ENCODE measurements around the gene P3R3URF.

DNA sequence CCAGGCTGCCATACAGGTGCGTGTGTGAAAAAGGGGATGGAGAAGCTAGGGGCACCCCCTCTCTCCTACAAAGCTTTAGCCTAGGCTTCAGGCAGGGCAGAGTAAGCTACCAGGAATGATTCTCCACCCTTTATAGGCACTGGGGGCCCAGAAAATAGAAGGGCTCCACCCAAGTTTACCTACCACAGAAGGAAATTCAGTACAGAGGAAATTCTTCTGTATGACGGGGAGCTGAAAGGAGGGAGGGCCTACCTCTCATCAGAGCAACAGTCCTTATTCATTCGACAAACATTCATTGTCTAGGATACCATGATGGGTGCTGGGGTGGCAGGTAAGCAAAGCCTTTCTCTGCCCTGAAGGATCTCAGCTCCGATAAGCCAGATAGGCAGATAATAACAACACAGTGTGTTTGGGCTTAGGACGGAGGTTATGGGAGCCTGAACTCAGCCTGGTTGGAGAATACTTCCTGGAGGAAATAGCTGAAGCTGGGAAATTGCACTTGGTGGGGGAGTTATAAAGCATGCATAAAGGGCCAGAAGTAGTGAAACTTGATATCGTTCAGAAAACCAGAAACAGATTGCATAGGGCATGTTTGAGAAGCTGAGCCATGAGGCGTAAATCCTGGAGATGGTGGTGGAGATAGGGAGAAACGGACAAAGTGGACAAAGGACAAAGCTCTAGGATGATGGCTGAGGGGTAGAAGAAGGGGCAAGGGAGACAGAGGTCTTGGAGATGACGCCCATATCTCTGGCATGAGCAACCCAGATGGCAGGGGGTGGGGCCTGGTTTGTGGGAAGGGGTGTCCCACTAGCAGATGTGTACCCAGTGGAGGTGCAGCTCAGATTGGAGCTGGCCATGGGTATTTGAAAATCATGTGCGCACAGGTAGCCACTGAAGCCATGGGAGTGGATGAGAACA lies 5.3 kb upstream of the P3R3URF start:
- no peak for TF ChIP-seq EZH2 (IDR thresholded peaks at IDR 0.05; ENCODE audit: low read depth)
- TF ChIP-seq, protein P1, sequence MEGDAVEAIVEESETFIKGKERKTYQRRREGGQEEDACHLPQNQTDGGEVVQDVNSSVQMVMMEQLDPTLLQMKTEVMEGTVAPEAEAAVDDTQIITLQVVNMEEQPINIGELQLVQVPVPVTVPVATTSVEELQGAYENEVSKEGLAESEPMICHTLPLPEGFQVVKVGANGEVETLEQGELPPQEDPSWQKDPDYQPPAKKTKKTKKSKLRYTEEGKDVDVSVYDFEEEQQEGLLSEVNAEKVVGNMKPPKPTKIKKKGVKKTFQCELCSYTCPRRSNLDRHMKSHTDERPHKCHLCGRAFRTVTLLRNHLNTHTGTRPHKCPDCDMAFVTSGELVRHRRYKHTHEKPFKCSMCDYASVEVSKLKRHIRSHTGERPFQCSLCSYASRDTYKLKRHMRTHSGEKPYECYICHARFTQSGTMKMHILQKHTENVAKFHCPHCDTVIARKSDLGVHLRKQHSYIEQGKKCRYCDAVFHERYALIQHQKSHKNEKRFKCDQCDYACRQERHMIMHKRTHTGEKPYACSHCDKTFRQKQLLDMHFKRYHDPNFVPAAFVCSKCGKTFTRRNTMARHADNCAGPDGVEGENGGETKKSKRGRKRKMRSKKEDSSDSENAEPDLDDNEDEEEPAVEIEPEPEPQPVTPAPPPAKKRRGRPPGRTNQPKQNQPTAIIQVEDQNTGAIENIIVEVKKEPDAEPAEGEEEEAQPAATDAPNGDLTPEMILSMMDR (conservative IDR thresholded peaks at IDR 0.05) = no peak
